ENCODE results near the gene SRRM3. TPM values are rescaled to one million over a fixed set of nuclear protein-coding genes. Genes with fewer than 3 reads are reported as not detected.
A peak's percentile ranks its signal among the peaks of the same experiment; 100 is the strongest.

Gene SRRM3
- total RNA-seq, 1 donor from 2014 or later, result 4.0 TPM

GRCh38 chr7:76179686-76180085 lies 22.0 kb upstream of the SRRM3 start:
- TF ChIP-seq CTCF (conservative IDR thresholded peaks at IDR 0.05), result peak; percentile 33
- H3K9me3 Mint-ChIP-seq, result no peaks in the 10 kb centered on the region
- no peak overlapping the region for H3K4me3 Mint-ChIP-seq

GRCh38 chr7:76182225-76182960 lies 19.3 kb upstream of the SRRM3 start:
- TF ChIP-seq CTCF (conservative IDR thresholded peaks at IDR 0.05), result no peak
- no peak overlapping the region for H3K4me3 Mint-ChIP-seq
- H3K36me3 Mint-ChIP-seq, result no peaks in the 10 kb centered on the region
- no peaks in the 10 kb centered on the region for H3K27me3 Mint-ChIP-seq
- H3K4me1 Mint-ChIP-seq (ENCODE audit: unreplicated experiment), result peaks cover 13% of the 10 kb centered on the region
- no peaks in the 10 kb centered on the region for H3K9me3 Mint-ChIP-seq
- H3K27ac Mint-ChIP-seq, result no peak overlapping the region
- no peak for DNase-seq (ENCODE audit: extremely low spot score, unreplicated experiment)

More at GRCh38 chr7:76179686-76180085, 22.0 kb upstream of the SRRM3 start:
- no peaks in the 10 kb centered on the region for H3K27me3 Mint-ChIP-seq
- peaks cover 5% of the 10 kb centered on the region for H3K4me1 Mint-ChIP-seq (ENCODE audit: unreplicated experiment)
- no peak overlapping the region for H3K27ac Mint-ChIP-seq
- no peaks in the 10 kb centered on the region for H3K36me3 Mint-ChIP-seq
- no peak for DNase-seq (ENCODE audit: extremely low spot score, unreplicated experiment)

GRCh38 chr7:76185187-76185896 lies 16.4 kb upstream of the SRRM3 start:
- peaks cover 8% of the 10 kb centered on the region for H3K4me1 Mint-ChIP-seq (ENCODE audit: unreplicated experiment)
- DNase-seq (ENCODE audit: extremely low spot score, unreplicated experiment), result no peak
- no peak overlapping the region for H3K4me3 Mint-ChIP-seq
- TF ChIP-seq CTCF (conservative IDR thresholded peaks at IDR 0.05), result no peak
- no peaks in the 10 kb centered on the region for H3K9me3 Mint-ChIP-seq
- H3K36me3 Mint-ChIP-seq, result no peaks in the 10 kb centered on the region
- H3K27me3 Mint-ChIP-seq, result peaks cover 4% of the 10 kb centered on the region
- H3K27ac Mint-ChIP-seq, result no peak overlapping the region

GRCh38 chr7:76187272-76187671 lies 14.4 kb upstream of the SRRM3 start:
- TF ChIP-seq CTCF (conservative IDR thresholded peaks at IDR 0.05), result no peak
- Mint-ChIP-seq H3K4me1 (ENCODE audit: unreplicated experiment) (peaks cover 8% of the 10 kb centered on the region), H3K4me3 (no peak overlapping the region), H3K27me3 (peaks cover 5% of the 10 kb centered on the region), H3K27ac (no peak overlapping the region), H3K36me3 (no peaks in the 10 kb centered on the region), H3K9me3 (no peaks in the 10 kb centered on the region)
- no peak for DNase-seq (ENCODE audit: extremely low spot score, unreplicated experiment)

- H3K4me1 Mint-ChIP-seq (ENCODE audit: unreplicated experiment), result peaks cover 8% of the 10 kb centered on the region
- H3K27ac Mint-ChIP-seq, result no peak overlapping the region
- TF ChIP-seq CTCF (conservative IDR thresholded peaks at IDR 0.05), result no peak
- H3K9me3 Mint-ChIP-seq, result no peaks in the 10 kb centered on the region
- no peak for DNase-seq (ENCODE audit: extremely low spot score, unreplicated experiment)
- no peak overlapping the region for H3K4me3 Mint-ChIP-seq
- H3K27me3 Mint-ChIP-seq, result peaks cover 10% of the 10 kb centered on the region
- H3K36me3 Mint-ChIP-seq, result no peaks in the 10 kb centered on the region
Measured at GRCh38 chr7:76189276-76189675, 12.4 kb upstream of the SRRM3 start.
